KMS-11 (cell line): ENCODE data around the gene ABCA4.

ENCODE experiments used
- H2AFZ ChIP-seq: fragments of 200-600 bp; sonication (generic); 2 replicates; pipeline ENCODE4 v1.6.1; 2016; ENCODE audit warnings: antibody characterized with exemption, mixed run types, low read depth
- H3K27ac ChIP-seq: fragments of 200-600 bp; sonication (generic); 2 replicates; pipeline ENCODE4 v1.6.1; 2016; ENCODE audit warnings: mild to moderate bottlenecking, mixed run types
- H3K27me3 ChIP-seq: fragments of 200-600 bp; sonication (generic); 2 replicates; pipeline ENCODE4 v1.6.1; 2017; ENCODE audit warnings: mild to moderate bottlenecking, low read depth, mixed run types, moderate library complexity; ENCODE audit not compliant: insufficient read depth
- H3K36me3 ChIP-seq: fragments of 200-600 bp; sonication (generic); 2 replicates; pipeline ENCODE4 v1.6.1; 2017; ENCODE audit warnings: mild to moderate bottlenecking, mixed run types; ENCODE audit not compliant: insufficient read depth
- H3K4me1 ChIP-seq: fragments of 200-600 bp; sonication (generic); 2 replicates; pipeline ENCODE4 v1.6.1; 2016; ENCODE audit warnings: mild to moderate bottlenecking, low read depth, mixed run types; ENCODE audit not compliant: poor library complexity, severe bottlenecking
- H3K4me2 ChIP-seq: fragments of 200-600 bp; sonication (generic); 2 replicates; pipeline ENCODE4 v1.7.0; 2016; ENCODE audit warnings: mild to moderate bottlenecking, mixed run types
- H3K4me3 ChIP-seq: fragments of 200-600 bp; sonication (generic); IDR thresholded peaks from 2 replicates; pipeline ENCODE4 v1.6.1; 2017; ENCODE audit warnings: low read depth, low read length, mixed read lengths; ENCODE audit not compliant: insufficient read depth
- H3K79me2 ChIP-seq: fragments of 200-600 bp; sonication (generic); 2 replicates; pipeline ENCODE4 v1.6.1; 2016; ENCODE audit warnings: low read depth, mixed run types; ENCODE audit not compliant: insufficient read depth
- H3K9ac ChIP-seq: fragments of 200-600 bp; sonication (generic); 2 replicates; pipeline ENCODE4 v1.6.1; 2016; ENCODE audit warnings: mild to moderate bottlenecking, mixed run types
- H4K20me1 ChIP-seq: fragments of 200-600 bp; sonication (generic); 2 replicates; pipeline ENCODE4 v1.6.1; 2016; ENCODE audit warnings: mild to moderate bottlenecking, mixed run types; ENCODE audit not compliant: insufficient read depth
- TF ChIP-seq, protein P1 (sequence below): fragments of 200-600 bp; sonication (generic); conservative IDR thresholded peaks from 2 replicates; pipeline ENCODE4 v1.6.1; 2017; ENCODE audit warnings: low read depth, mild to moderate bottlenecking, antibody characterized with exemption, low read length, moderate library complexity, mixed read lengths

Gene ABCA4

DNA sequence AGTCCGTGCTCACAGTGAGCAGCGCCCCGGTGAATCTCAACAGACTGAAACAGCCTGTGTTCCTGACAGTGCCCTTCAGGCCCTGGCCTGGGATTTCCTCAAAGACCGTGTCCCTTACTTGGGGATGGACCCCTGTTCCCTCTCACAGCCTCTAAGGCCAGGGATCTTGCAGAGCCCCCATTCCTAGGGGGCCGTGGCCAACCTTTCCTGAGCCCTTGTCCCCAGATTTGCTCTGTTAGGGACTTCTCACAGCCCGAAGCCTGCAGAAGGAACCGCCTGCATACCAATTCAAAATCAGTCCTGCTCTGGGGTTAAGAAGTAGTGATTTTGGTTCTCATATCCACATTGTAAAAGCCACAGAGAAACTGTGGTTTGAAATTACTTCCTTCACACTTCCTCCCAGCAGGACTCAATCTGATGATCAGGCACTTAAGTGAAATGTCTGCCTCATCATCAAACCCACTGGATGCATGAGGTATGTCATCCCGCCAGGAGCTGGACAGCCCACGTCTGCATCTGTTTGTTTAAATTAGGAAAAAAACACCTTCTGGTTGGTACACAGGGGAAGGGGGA, 14.9 kb downstream of the ABCA4 start:
- Histone ChIP-seq H4K20me1 (no peaks in the 10 kb centered on the region), H3K4me1 (no peaks in the 10 kb centered on the region), H3K36me3 (no peaks in the 10 kb centered on the region), H3K27ac (no peak overlapping the region), H3K4me3 (no peak overlapping the region), H3K79me2 (no peaks in the 10 kb centered on the region), H3K9ac (no peak overlapping the region), H3K4me2 (no peak overlapping the region), H3K27me3 (no peaks in the 10 kb centered on the region; the same call in 1 of the 2 replicates), H2AFZ (no peak overlapping the region)
- TF ChIP-seq, protein P1, sequence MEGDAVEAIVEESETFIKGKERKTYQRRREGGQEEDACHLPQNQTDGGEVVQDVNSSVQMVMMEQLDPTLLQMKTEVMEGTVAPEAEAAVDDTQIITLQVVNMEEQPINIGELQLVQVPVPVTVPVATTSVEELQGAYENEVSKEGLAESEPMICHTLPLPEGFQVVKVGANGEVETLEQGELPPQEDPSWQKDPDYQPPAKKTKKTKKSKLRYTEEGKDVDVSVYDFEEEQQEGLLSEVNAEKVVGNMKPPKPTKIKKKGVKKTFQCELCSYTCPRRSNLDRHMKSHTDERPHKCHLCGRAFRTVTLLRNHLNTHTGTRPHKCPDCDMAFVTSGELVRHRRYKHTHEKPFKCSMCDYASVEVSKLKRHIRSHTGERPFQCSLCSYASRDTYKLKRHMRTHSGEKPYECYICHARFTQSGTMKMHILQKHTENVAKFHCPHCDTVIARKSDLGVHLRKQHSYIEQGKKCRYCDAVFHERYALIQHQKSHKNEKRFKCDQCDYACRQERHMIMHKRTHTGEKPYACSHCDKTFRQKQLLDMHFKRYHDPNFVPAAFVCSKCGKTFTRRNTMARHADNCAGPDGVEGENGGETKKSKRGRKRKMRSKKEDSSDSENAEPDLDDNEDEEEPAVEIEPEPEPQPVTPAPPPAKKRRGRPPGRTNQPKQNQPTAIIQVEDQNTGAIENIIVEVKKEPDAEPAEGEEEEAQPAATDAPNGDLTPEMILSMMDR = no peak

DNA sequence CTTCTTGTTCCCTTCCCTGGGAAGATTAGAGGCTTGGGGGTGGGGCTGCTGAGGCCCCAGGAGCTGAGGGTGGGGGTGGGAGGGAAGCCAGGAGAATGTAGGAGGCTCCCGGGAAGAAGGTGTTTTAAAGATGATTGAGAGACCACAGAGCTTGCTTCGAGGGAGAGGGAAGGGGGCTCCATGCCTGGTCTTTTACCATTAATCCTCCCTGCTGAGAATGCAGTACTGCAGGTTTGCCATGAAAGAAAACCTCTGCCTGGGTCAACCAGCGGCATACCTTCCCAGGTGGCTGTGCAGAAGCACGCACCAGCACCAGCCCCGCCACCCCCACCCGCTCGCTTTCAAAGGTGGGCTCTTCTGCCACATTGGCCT, 15.4 kb downstream of the ABCA4 start:
- no peaks in the 10 kb centered on the region for H4K20me1 ChIP-seq
- H3K27ac ChIP-seq = no peak overlapping the region
- H3K4me1 ChIP-seq = no peaks in the 10 kb centered on the region
- TF ChIP-seq, protein P1 = no peak
- no peak overlapping the region for H3K4me3 ChIP-seq
- no peaks in the 10 kb centered on the region for H3K79me2 ChIP-seq
- H3K27me3 ChIP-seq = no peaks in the 10 kb centered on the region; the same call in 1 of the 2 replicates
- no peak overlapping the region for H2AFZ ChIP-seq
- H3K4me2 ChIP-seq = no peak overlapping the region
- H3K36me3 ChIP-seq = no peaks in the 10 kb centered on the region
- H3K9ac ChIP-seq = no peak overlapping the region

DNA sequence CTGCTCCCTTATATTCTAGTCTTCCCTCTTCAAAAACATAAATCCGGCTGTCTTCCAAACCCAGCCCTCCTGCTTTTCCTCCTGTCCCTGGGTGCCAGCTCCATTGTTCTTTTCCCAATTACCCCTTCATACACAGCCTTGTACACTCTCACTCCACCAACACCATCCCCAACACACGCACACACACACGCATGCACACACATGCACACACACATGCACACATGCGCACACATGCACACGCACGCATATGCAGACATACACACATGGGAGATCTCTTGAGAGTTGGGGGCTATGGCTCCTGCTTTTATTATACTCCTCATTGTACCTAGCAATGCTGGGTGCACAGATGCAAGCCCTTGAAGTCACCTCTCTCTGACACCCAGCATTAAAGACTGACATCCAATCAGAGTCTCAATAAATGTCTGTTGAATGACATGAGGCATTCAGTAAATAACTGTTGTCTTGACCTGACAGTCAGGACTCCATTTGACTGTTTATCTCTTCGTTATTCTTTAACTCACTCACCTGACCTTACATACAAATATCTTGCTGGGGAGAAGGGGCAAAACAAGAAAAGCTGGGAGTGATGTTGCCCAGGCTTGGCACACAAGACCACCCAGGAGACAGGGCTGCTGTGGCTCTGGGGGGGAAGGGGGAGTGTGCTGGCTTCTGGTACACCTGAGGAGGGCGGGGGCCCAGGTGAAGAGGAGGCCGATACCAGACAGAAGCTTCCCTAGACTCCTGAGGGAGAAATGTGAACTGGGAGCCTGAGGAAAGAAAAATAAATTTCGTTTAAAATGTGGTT, 16.0 kb downstream of the ABCA4 start:
- Histone ChIP-seq H3K9ac (no peak overlapping the region), H2AFZ (no peak overlapping the region), H3K36me3 (no peaks in the 10 kb centered on the region), H4K20me1 (no peaks in the 10 kb centered on the region), H3K79me2 (no peaks in the 10 kb centered on the region), H3K27me3 (no peaks in the 10 kb centered on the region; the same call in 1 of the 2 replicates), H3K4me2 (no peak overlapping the region), H3K4me1 (no peaks in the 10 kb centered on the region), H3K4me3 (no peak overlapping the region), H3K27ac (no peak overlapping the region)
- TF ChIP-seq, protein P1 = no peak

DNA sequence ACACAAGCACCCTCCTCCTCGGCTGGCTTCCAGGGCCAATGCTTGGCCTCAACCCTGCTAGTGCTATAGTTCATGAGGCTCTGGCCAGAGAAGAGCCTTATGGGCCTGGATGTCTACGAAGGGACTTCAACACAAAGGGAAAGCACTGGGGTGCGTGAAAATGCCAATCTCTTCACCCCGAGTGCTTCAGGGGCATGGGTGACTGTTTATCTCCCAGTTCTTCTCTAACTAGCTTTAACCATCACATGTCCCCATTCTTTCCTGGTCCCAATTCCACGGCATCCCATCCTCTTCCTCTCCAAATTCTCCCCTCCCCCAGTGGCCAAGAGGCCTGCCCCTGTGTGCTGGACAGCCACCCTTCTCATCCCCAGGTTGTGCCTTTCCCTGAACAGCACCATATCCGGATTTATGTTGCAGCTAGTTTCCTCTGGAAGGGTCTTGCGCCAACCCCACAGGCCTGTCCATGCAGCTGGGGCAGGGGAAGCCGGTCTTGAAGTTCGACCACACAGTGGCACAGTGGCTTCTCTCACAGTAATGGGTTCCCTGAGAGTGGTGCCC, 16.7 kb downstream of the ABCA4 start:
- Histone ChIP-seq H3K79me2 (no peaks in the 10 kb centered on the region), H4K20me1 (no peaks in the 10 kb centered on the region), H2AFZ (no peak overlapping the region), H3K27me3 (no peaks in the 10 kb centered on the region; the same call in 1 of the 2 replicates), H3K27ac (no peak overlapping the region), H3K4me3 (no peak overlapping the region), H3K4me2 (no peak overlapping the region), H3K9ac (no peak overlapping the region), H3K4me1 (no peaks in the 10 kb centered on the region), H3K36me3 (no peaks in the 10 kb centered on the region)
- TF ChIP-seq, protein P1 = no peak
